HG03159 (cell line): ENCODE results near the gene CGB8.
"Not testable (repeated sequence)": the region's sequence is repeated elsewhere in the genome, so short reads cannot be mapped to it uniquely, and the experiment has no call there.

Experiments used
- ATAC-seq: cut with Tn5 transposase; IDR thresholded peaks from one replicate; pipeline ENCODE4 v1.9.1; 2021; ENCODE audit warnings: mild to moderate bottlenecking, moderate library complexity; ENCODE audit not compliant: unreplicated experiment

CGB8 gene

GRCh38 chr19:49031642-49032301, 17.1 kb downstream of the CGB8 start, which contains the start of gene CGB2:
TSS of gene CGB2 (plus strand) at chr19:49031890. CDS start at chr19:49032096, 206 bp downstream.
- not testable (repeated sequence) for ATAC-seq

GRCh38 chr19:49030323-49030722, 18.6 kb downstream of the CGB8 start:
- ATAC-seq = not testable (repeated sequence)

DNA sequence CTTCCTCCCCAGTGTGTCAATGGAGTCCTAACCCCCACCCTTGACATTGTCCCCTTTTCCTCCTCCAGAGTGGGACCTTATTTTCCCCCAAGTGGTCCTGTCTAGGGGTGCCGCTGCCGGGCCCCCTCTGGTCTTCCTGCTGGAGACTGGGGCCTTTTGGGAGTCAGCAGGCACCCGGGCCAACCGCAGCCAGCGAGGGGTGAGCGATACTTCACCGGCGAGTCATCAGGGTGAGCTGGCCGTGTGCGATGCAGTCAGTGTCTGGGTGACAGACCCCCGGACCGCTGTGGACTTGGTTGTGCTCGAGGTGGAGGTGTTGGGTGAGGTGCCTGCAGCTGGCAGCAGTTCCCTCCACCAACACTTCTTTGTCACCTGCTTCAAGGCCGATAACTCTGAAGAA, 19.2 kb downstream of the CGB8 start:
- ATAC-seq = not testable (repeated sequence)

- ATAC-seq = not testable (repeated sequence)
These were observed 20.2 kb downstream of the CGB8 start for GRCh38 chr19:49028686-49029085.

GRCh38 chr19:49025599-49025998, 23.3 kb downstream of the CGB8 start:
- not testable (repeated sequence) for ATAC-seq

DNA sequence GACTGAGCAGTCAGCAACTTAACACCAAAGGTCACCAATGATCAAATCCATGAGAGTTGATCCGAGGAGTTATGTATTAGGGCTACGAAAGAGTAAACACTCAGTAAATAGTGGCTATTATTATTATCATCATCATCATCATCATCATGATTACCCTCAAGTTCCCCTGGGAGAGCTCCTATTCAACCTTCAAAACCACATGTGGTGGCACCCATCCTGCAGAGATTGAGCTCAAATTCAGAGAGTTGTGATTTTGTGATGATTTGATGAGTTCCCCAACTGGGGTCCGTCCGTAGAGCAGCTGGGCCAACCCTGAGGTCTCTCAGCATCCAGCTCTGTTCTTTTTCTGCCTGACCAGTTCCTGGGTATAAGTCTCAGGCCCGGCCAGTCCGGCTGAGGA, 23.8 kb downstream of the CGB8 start:
- not testable (repeated sequence) for ATAC-seq

DNA sequence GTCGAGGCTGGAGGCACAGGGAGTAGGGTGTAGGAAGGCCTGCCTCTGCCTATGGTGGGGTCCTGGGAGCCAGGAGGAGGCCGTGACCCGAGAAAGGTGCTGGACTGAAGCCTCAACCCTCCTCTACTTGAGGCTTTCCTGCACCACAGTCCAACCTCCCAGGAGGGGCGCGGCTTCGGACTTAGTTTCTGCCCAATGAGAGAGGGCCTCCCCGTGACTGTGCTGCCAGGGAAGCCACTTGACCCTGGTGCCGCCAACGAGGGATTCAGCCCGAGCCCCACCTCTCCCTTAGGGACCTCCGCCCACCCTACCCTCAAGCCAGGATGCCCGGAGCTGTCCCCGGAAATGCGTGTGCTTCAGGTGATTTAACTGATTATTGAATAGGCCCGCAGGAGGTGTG, 24.7 kb downstream of the CGB8 start, which contains the start of gene CGB3:
Gene CGB3 (minus strand): TSS at position 101 of the 400 bp plus-strand sequence. CDS start 362 bp downstream, outside the sequence.
- ATAC-seq = not testable (repeated sequence)

GRCh38 chr19:49022116-49022515, 26.8 kb downstream of the CGB8 start:
- no peak for ATAC-seq

GRCh38 chr19:49020931-49021895, 27.7 kb downstream of the CGB8 start:
- ATAC-seq = no peak

- no peak for ATAC-seq
These were observed 28.6 kb downstream of the CGB8 start for GRCh38 chr19:49020342-49020741.

DNA sequence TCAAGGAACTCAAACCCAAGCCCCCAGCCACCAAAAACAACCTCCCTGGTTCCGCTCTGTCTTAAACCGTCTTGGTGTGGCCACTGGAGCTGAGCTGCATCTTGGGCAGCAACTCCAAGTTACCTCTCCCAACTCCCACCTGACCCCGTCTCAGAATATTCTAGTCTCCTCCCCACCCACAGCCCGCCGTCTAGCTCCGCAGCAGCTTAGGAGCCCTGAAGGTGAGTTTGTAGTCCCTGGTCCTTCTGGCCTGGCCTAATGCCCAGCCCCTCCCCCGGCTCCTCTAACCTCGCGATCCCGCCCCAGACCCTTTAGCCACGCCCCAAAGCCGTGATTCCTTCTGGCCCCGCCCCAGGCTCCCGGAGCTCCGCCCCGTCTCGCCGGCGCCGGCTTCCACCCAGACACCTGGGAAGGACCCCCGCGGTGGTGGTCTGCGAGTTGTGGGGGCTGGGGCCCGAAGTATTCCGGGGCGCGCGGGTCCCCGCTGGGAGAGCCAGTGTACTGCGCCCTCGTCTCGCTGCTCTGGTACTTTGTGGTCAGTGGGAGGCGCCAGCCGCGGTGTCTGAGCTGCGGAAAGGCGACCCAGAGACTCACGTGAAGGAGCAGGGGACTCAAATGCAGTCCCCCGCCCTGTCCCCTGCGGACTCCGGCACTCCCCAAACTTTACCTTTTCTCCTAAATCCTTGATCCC, 29.5 kb downstream of the CGB8 start:
- no peak for ATAC-seq

- not testable (repeated sequence) for ATAC-seq
These were observed 30.3 kb downstream of the CGB8 start for GRCh38 chr19:49018388-49019241.

DNA sequence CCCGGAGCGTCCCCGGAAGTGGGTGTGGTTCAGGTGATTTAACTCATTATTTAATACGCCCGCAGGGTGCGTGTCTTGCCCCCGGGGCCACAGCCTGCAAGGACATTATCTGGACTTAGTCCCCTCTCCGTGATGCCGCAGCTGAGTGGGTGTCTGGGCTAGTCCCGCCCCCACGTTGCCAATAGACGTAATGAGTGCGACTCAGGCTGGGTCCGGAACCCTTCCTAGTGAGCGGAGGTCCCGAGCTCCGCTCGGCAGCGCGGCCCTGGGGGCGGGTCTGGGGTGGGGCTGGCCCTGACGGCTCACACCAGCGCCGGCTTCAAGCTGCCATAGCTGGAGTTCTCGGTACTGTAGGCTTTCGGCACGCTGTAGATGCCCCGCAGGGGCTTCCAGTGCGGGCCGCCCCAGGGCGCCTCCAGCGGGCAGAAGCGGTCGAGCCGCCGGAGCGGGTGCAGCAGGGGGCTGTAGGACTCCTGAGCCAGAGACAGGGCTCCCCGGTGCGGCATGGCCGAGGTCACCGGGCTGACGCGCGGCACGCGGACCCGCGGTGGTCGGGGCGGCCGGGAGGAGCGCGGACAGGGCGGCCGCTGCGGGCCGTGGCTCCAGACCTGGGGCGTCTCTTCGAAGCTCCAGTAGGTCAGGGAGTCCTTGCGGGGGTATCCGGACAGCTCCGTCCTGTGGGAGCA, 31.1 kb downstream of the CGB8 start:
- no peak for ATAC-seq

- no peak for ATAC-seq
These were observed 31.8 kb downstream of the CGB8 start, which contains the start of gene LHB for GRCh38 chr19:49017041-49017665. TSS of gene LHB (minus strand) at chr19:49017091. CDS start at chr19:49017081, 10 bp downstream.

DNA sequence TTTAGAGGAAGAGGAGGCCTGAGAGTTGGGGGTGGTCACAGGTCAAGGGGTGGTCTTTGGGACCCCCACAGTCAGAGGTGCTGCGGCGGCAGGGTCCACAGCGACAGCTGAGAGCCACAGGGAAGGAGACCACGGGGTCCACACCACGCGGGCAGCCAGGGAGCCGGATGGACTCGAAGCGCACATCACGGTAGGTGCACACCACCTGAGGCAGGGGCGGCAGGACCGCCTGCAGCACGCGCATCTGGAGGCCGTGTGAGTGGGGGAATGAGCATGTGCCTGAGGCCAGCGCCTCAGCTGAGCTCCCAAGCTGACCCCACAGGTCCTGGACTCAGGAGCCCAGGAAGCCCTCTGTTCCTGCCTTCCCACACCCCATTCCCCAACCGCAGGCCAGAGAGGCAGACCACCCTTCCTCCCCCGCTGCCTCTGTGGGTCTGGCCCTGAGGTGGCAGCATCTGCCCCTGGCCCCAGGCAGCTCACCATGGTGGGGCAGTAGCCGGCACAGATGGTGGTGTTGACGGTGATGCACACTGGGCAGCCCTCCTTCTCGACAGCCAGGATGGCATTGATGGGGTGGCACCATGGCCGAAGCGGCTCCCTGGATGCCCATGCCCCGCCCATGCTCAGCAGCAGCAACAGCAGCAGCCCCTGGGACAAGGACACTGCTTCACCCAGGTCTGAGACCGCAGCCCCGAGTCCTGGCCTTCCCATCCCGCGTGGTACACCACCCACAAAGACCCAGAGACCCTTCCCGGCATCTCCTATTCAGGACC, 32.7 kb downstream of the CGB8 start:
- ATAC-seq = no peak

GRCh38 chr19:49014870-49015255, 34.0 kb downstream of the CGB8 start:
- no peak for ATAC-seq

DNA sequence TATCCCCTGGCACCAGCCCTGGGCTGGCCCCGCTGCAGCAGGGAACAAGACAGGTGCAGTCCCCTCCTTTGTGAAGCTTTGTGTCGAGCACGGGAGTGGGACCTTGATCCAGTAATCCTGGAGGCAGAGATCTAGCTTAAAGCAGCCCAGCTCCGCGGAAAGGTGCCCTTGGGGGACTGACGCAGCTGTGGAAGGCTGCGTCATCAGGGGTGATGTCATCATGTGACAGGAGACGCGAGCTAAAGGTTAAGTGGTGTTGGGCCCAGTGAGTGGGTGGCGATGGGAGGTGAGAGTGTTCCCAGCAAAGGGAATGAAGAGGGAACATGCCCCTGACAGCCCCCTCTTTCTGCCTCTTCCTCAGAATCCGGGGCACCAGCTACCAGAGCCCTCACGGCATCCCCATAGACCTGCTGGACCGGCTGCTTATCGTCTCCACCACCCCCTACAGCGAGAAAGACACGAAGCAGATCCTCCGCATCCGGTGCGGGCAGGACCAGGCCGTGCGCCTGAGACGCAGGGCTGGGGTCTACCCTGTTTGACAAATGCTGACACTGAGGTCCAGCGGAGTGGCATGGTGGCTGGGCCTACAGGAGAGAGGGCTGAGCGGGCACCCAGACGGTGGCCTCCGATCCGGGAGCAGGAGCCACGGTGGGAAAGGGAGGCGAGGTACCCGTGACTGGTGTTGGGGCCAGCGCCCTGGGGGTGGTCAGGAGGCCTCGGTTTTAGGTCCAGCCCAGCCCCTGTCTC, 34.6 kb downstream of the CGB8 start:
- ATAC-seq = no peak

- ATAC-seq = no peak
These were observed 37.7 kb downstream of the CGB8 start for GRCh38 chr19:49011194-49011593.
